WTC11 (cell line): ENCODE measurements around the gene RNF212B. TPM values are rescaled to one million over a fixed set of nuclear protein-coding genes. Genes with fewer than 3 reads are reported as not detected.

Experiments used
- ATAC-seq: fragments of 200-7000 bp; cut with Tn5 transposase; 2 replicates; pipeline ENCODE4 v1.10.0; 2021; ENCODE audit warnings: mild to moderate bottlenecking, moderate library complexity
- CTCF ChIA-PET: fragments of 300-600 bp; sonication (Branson Sonifier 250); formaldehyde crosslinking; loops from one replicate; lab custom pipeline; 2021; ENCODE audit warnings: antibody characterized with exemption; lab: Charles Lee
- POLR2A ChIA-PET: fragments of 350-600 bp; sonication (Branson Sonifier 250); formaldehyde crosslinking; loops from one replicate; lab custom pipeline; 2021; ENCODE audit warnings: antibody characterized with exemption; lab: Charles Lee
- DNase-seq: peaks from one replicate; pipeline ENCODE4 v3.0.0; 2021; ENCODE audit warnings: low spot score
- H3K27ac Mint-ChIP-seq: 2 replicates; pipeline ENCODE4 v1.8.0; 2021; ENCODE audit warnings: mixed read lengths
- H3K27me3 Mint-ChIP-seq: 2 replicates; pipeline ENCODE4 v1.8.0; 2021; ENCODE audit warnings: low read depth, mild to moderate bottlenecking, moderate library complexity, mixed read lengths
- H3K36me3 Mint-ChIP-seq: 2 replicates; pipeline ENCODE4 v1.8.0; 2021; ENCODE audit warnings: mixed read lengths
- H3K4me1 Mint-ChIP-seq: 2 replicates; pipeline ENCODE4 v1.8.0; 2022; ENCODE audit warnings: mixed read lengths
- H3K4me3 Mint-ChIP-seq: 2 replicates; pipeline ENCODE4 v1.8.0; 2021; ENCODE audit warnings: mild to moderate bottlenecking, moderate library complexity, mixed read lengths
- H3K9me3 Mint-ChIP-seq: 2 replicates; pipeline ENCODE4 v1.8.0; 2021; ENCODE audit warnings: mixed read lengths
- ATF6 ChIP-seq: sonication (generic); formaldehyde crosslinking; IDR thresholded peaks from 2 replicates; pipeline ENCODE4 v1.8.1; 2023; ENCODE audit warnings: mild to moderate bottlenecking, missing genetic modification reagents
- CREB1 ChIP-seq: sonication (generic); formaldehyde crosslinking; IDR thresholded peaks from 2 replicates; pipeline ENCODE4 v1.8.0; 2023; ENCODE audit warnings: mild to moderate bottlenecking, missing genetic modification reagents
- CREM ChIP-seq: sonication (generic); formaldehyde crosslinking; IDR thresholded peaks from 2 replicates; pipeline ENCODE4 v1.8.1; 2022; ENCODE audit warnings: mild to moderate bottlenecking, missing genetic modification reagents, moderate library complexity
- HMGXB4 ChIP-seq: sonication (generic); formaldehyde crosslinking; IDR thresholded peaks from 2 replicates; pipeline ENCODE4 v1.8.1; 2023; ENCODE audit warnings: mild to moderate bottlenecking, moderate library complexity, missing genetic modification reagents
- IRF2 ChIP-seq: sonication (generic); formaldehyde crosslinking; IDR thresholded peaks from 2 replicates; pipeline ENCODE4 v1.8.0; 2022; ENCODE audit warnings: low read depth, missing genetic modification reagents, borderline replicate concordance
- JUN ChIP-seq: sonication (generic); formaldehyde crosslinking; IDR thresholded peaks from 2 replicates; pipeline ENCODE4 v1.8.0; 2023; ENCODE audit warnings: mild to moderate bottlenecking, missing genetic modification reagents
- NFYB ChIP-seq: sonication (generic); formaldehyde crosslinking; conservative IDR thresholded peaks from 2 replicates; pipeline ENCODE4 v1.8.0; 2022; ENCODE audit warnings: low read depth, missing genetic modification reagents
- RELA ChIP-seq: sonication (generic); formaldehyde crosslinking; IDR thresholded peaks from 2 replicates; pipeline ENCODE4 v1.8.1; 2022; ENCODE audit warnings: missing genetic modification reagents, mild to moderate bottlenecking, borderline replicate concordance
- STAT6 ChIP-seq: sonication (generic); formaldehyde crosslinking; conservative IDR thresholded peaks from 2 replicates; pipeline ENCODE4 v1.8.1; 2023; ENCODE audit warnings: mild to moderate bottlenecking, low read depth, missing genetic modification reagents, moderate library complexity
- ZBTB43 ChIP-seq: sonication (generic); formaldehyde crosslinking; IDR thresholded peaks from 2 replicates; pipeline ENCODE4 v1.8.1; 2023; ENCODE audit warnings: mild to moderate bottlenecking, missing genetic modification reagents
- ZNF121 ChIP-seq: sonication (generic); formaldehyde crosslinking; IDR thresholded peaks from 2 replicates; pipeline ENCODE4 v1.8.0; 2023; ENCODE audit warnings: missing genetic modification reagents
- ZNF317 ChIP-seq: sonication (generic); formaldehyde crosslinking; IDR thresholded peaks from 2 replicates; pipeline ENCODE4 v1.8.1; 2023; ENCODE audit warnings: low read depth, mild to moderate bottlenecking, moderate library complexity, missing genetic modification reagents, borderline replicate concordance
- ZNF423 ChIP-seq: fragments of 250-450 bp; sonication (Bioruptor Pico); IDR thresholded peaks from 2 replicates; pipeline ENCODE4 v2.1.2; 2022; ENCODE audit warnings: mild to moderate bottlenecking, moderate library complexity
- total RNA-seq: library from RNA; stranded (reverse); gene quantifications from 3 replicates; pipeline ENCODE4 v1.2.3, GENCODE V29; 2021
- TF ChIP-seq, protein P1 (sequence below): sonication (generic); formaldehyde crosslinking; IDR thresholded peaks from 2 replicates; pipeline ENCODE4 v1.8.0; 2022; ENCODE audit warnings: mild to moderate bottlenecking, missing genetic modification reagents
- TF ChIP-seq, protein P2 (sequence below): sonication (generic); formaldehyde crosslinking; IDR thresholded peaks from 2 replicates; pipeline ENCODE4 v1.8.1; 2023; ENCODE audit warnings: mild to moderate bottlenecking, missing genetic modification reagents, borderline replicate concordance
- TF ChIP-seq, protein P3 (sequence below): fragments of 250-450 bp; sonication (Bioruptor Pico); IDR thresholded peaks from 2 replicates; pipeline ENCODE4 v1.9.0; 2021; ENCODE audit warnings: mild to moderate bottlenecking
- TF ChIP-seq, protein P4 (sequence below): fragments of 250-450 bp; sonication (Bioruptor Pico); IDR thresholded peaks from 2 replicates; pipeline ENCODE4 v1.8.0; 2021; ENCODE audit warnings: mild to moderate bottlenecking

RNF212B gene
- total RNA-seq, 1 experiment from 2014 or later = 0.46 TPM

DNA sequence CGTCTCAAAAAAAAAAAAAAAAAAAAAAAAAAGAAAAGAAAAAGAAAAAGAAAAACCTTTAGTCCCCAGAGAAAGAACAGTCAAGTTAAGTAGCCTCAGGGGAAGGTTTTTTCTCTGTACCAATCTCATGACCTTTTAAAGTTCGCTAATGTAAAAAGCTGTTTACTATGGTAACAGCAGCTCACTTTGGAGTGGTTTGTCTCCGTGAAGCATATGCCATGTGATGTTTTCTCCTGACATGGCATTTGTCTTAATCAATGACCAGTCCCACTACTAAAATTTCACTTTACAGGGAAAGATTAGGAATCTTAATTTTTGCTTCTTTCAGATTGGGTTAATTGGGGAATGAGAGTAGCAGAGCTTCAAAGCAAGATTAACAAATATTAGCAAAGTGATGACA, 4.3 kb downstream of the RNF212B start:
- no peak overlapping the region for H3K4me3 Mint-ChIP-seq
- H3K27ac Mint-ChIP-seq = no peak overlapping the region
- no peaks in the 10 kb centered on the region for H3K9me3 Mint-ChIP-seq
- ATAC-seq = no peak
- TF ChIP-seq JUN (CRISPR knock-in tag) (no peak), ZNF317 (CRISPR knock-in tag) (no peak), HMGXB4 (no peak), CREM (CRISPR knock-in tag) (no peak), ZNF423 (CRISPR knock-in tag) (no peak), ZNF121 (CRISPR knock-in tag) (no peak), CREB1 (no peak), RELA (CRISPR knock-in tag) (no peak), NFYB (no peak), ATF6 (CRISPR knock-in tag) (no peak), ZBTB43 (no peak), IRF2 (CRISPR knock-in tag) (no peak), STAT6 (no peak)
- TF ChIP-seq, protein P1, sequence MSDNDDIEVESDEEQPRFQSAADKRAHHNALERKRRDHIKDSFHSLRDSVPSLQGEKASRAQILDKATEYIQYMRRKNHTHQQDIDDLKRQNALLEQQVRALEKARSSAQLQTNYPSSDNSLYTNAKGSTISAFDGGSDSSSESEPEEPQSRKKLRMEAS (CRISPR knock-in tag) = no peak
- TF ChIP-seq, protein P2, sequence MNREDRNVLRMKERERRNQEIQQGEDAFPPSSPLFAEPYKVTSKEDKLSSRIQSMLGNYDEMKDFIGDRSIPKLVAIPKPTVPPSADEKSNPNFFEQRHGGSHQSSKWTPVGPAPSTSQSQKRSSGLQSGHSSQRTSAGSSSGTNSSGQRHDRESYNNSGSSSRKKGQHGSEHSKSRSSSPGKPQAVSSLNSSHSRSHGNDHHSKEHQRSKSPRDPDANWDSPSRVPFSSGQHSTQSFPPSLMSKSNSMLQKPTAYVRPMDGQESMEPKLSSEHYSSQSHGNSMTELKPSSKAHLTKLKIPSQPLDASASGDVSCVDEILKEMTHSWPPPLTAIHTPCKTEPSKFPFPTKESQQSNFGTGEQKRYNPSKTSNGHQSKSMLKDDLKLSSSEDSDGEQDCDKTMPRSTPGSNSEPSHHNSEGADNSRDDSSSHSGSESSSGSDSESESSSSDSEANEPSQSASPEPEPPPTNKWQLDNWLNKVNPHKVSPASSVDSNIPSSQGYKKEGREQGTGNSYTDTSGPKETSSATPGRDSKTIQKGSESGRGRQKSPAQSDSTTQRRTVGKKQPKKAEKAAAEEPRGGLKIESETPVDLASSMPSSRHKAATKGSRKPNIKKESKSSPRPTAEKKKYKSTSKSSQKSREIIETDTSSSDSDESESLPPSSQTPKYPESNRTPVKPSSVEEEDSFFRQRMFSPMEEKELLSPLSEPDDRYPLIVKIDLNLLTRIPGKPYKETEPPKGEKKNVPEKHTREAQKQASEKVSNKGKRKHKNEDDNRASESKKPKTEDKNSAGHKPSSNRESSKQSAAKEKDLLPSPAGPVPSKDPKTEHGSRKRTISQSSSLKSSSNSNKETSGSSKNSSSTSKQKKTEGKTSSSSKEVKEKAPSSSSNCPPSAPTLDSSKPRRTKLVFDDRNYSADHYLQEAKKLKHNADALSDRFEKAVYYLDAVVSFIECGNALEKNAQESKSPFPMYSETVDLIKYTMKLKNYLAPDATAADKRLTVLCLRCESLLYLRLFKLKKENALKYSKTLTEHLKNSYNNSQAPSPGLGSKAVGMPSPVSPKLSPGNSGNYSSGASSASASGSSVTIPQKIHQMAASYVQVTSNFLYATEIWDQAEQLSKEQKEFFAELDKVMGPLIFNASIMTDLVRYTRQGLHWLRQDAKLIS (CRISPR knock-in tag) = no peak
- TF ChIP-seq, protein P3, sequence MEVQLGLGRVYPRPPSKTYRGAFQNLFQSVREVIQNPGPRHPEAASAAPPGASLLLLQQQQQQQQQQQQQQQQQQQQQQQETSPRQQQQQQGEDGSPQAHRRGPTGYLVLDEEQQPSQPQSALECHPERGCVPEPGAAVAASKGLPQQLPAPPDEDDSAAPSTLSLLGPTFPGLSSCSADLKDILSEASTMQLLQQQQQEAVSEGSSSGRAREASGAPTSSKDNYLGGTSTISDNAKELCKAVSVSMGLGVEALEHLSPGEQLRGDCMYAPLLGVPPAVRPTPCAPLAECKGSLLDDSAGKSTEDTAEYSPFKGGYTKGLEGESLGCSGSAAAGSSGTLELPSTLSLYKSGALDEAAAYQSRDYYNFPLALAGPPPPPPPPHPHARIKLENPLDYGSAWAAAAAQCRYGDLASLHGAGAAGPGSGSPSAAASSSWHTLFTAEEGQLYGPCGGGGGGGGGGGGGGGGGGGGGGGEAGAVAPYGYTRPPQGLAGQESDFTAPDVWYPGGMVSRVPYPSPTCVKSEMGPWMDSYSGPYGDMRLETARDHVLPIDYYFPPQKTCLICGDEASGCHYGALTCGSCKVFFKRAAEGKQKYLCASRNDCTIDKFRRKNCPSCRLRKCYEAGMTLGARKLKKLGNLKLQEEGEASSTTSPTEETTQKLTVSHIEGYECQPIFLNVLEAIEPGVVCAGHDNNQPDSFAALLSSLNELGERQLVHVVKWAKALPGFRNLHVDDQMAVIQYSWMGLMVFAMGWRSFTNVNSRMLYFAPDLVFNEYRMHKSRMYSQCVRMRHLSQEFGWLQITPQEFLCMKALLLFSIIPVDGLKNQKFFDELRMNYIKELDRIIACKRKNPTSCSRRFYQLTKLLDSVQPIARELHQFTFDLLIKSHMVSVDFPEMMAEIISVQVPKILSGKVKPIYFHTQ = no peak
- TF ChIP-seq, protein P4, sequence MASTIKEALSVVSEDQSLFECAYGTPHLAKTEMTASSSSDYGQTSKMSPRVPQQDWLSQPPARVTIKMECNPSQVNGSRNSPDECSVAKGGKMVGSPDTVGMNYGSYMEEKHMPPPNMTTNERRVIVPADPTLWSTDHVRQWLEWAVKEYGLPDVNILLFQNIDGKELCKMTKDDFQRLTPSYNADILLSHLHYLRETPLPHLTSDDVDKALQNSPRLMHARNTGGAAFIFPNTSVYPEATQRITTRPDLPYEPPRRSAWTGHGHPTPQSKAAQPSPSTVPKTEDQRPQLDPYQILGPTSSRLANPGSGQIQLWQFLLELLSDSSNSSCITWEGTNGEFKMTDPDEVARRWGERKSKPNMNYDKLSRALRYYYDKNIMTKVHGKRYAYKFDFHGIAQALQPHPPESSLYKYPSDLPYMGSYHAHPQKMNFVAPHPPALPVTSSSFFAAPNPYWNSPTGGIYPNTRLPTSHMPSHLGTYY (CRISPR knock-in tag) = no peak
- TF ChIP-seq, all 79 proteins: peak for 0
- Mint-ChIP-seq H3K27me3 (no peaks in the 10 kb centered on the region), H3K36me3 (no peaks in the 10 kb centered on the region), H3K4me1 (peaks cover 8% of the 10 kb centered on the region)
- POLR2A ChIA-PET = no interaction called here
- no peak for DNase-seq
- CTCF ChIA-PET = interaction anchor here (0.6 to 1.1 kb wide), 4 partner anchors 60 to 954 kb away, joined by 3 to 4 read pairs (median 3); no protein-coding TSS in a partner anchor
